ENCODE results near the gene CD72. TPM values are rescaled to one million over a fixed set of nuclear protein-coding genes. Genes with fewer than 3 reads are reported as not detected.
A peak's percentile ranks its signal among the peaks of the same experiment; 100 is the strongest.

Gene CD72
- total RNA-seq, 2 donors from 2014 or later: 3.3 to 3.9 TPM

DNA sequence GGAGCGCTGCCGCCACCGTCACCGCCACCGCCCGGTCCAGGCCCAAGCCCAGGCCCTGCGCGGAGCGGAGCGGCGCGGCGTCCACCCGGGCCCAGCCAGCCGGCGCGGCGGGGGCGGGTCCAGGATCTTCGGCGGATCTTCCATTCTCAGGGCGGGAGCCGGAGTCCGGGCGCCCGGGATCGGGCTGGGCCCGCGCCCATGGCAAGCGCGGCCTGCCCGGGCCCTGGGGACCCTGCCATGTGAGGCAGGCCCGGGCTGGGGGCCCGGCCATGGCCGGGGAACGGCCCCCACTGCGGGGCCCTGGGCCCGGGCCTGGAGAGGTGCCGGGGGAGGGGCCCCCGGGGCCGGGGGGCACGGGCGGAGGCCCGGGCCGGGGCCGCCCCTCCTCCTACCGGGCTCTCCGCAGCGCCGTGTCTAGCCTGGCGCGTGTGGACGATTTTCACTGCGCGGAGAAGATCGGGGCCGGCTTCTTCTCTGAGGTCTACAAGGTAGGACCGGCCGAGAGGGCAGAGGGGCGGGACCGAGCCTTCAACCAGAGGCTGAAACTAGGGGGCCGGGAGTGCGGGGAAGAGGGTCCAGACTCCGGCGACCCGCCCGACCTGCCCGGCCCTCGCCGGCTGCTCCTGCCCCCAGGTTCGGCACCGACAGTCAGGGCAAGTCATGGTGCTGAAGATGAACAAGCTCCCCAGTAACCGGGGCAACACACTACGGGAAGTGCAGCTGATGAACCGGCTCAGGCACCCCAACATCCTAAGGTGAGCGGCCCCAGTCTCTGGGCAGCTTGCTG is 12.7 kb downstream of the CD72 start:
- peak overlapping the region; percentile 67 to 93 (median 84) for H3K27ac ChIP-seq
- intact Hi-C loops (cut with DNase I): no loop called here
- 1 to 6% methylated on average over 4 to 76 of the region's 76 CpGs for WGBS, 2 donors
- ATAC-seq: peak; percentile 5
- peaks cover 0 to 2% of the 10 kb centered on the region in 2 donors for H3K36me3 ChIP-seq (replicated peaks in 1 of 2; ENCODE audit: insufficient read depth in 1 of 2, low read depth in 2 of 2)
- peak in 2 of 4 donors; percentile 25 to 45 for DNase-seq
- H3K4me3 ChIP-seq: peak overlapping the region; percentile 9 to 49
- TF ChIP-seq, protein P1, sequence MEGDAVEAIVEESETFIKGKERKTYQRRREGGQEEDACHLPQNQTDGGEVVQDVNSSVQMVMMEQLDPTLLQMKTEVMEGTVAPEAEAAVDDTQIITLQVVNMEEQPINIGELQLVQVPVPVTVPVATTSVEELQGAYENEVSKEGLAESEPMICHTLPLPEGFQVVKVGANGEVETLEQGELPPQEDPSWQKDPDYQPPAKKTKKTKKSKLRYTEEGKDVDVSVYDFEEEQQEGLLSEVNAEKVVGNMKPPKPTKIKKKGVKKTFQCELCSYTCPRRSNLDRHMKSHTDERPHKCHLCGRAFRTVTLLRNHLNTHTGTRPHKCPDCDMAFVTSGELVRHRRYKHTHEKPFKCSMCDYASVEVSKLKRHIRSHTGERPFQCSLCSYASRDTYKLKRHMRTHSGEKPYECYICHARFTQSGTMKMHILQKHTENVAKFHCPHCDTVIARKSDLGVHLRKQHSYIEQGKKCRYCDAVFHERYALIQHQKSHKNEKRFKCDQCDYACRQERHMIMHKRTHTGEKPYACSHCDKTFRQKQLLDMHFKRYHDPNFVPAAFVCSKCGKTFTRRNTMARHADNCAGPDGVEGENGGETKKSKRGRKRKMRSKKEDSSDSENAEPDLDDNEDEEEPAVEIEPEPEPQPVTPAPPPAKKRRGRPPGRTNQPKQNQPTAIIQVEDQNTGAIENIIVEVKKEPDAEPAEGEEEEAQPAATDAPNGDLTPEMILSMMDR (IDR thresholded peaks at IDR 0.05): no peak
- TF ChIP-seq POLR2A (IDR thresholded peaks at IDR 0.05): no peak
- H3K4me1 ChIP-seq: peaks cover 26% of the 10 kb centered on the region
- H3K27me3 ChIP-seq: no peaks in the 10 kb centered on the region
- H3K9me3 ChIP-seq: no peaks in the 10 kb centered on the region

- Histone ChIP-seq H3K27me3 (no peaks in the 10 kb centered on the region), H3K9me3 (no peaks in the 10 kb centered on the region), H3K4me3 (peak within 1 kb of the TSS; percentile 36 to 49), H3K27ac (peak within 1 kb of the TSS; percentile 79 to 93 (median 90)), H3K36me3 (replicated peaks in 1 of 2; ENCODE audit: insufficient read depth in 1 of 2, low read depth in 2 of 2) (peaks cover 0 to 2% of the 10 kb centered on the region in 2 donors), H3K4me1 (peaks cover 26% of the 10 kb centered on the region)
- TF ChIP-seq POLR2A (IDR thresholded peaks at IDR 0.05): no peak
- TF ChIP-seq, protein P1 (IDR thresholded peaks at IDR 0.05): no peak
- DNase-seq (peak; percentile 79 to 85 (median 84)), ATAC-seq (peak; percentile 59)
- 0% methylated on average over 19 to 27 of the region's 55 CpGs for WGBS, 2 donors
- intact Hi-C loops (cut with DNase I): no loop called here
Observed at GRCh38 chr9:35604578-35605350, 13.4 kb downstream of the CD72 start, which contains the start of gene TESK1. Gene TESK1, plus strand, starts transcription at chr9:35605262. Its CDS starts 358 bp downstream, at chr9:35605620.

DNA sequence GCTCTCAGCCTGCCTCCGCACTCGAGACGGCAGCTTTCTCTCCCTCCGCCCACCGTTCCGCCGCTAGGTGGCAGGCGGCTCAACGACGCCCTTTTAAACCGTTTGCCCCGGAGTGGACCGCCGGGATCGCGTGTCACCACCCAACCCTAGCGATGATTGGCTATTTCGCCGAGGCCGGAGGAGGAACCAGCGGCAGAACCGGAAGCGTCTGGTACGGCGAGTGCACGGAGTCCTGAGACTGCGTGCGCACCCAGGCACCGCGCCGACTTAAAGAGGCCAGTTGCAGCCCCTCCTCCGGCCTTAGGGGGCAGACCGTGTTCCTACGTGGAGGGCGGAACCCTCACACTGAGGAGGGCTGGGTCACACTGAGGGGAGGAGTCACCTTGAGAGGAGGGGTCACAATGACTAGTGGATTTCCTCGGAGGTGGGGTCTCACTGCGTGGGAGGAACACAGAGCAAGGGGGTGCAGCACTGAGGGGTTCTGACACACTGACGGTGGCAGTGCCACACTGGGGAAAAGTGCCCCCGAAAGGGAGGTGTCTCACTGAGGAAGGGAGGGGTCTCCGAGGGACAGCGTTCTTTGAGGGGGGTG is 14.1 kb downstream of the CD72 start:
- peak; percentile 93 for ATAC-seq
- intact Hi-C loops (cut with DNase I): no loop called here
- WGBS, 2 donors: 0 to 1% methylated on average over 9 to 41 of the region's 41 CpGs
- TF ChIP-seq, protein P1 (IDR thresholded peaks at IDR 0.05): peak; percentile 87 to 99 (median 98)
- TF ChIP-seq POLR2A (IDR thresholded peaks at IDR 0.05): peak; percentile 48 to 82 (median 81)
- no peaks in the 10 kb centered on the region for H3K27me3 ChIP-seq
- H3K36me3 ChIP-seq (replicated peaks in 1 of 2; ENCODE audit: insufficient read depth in 1 of 2, low read depth in 2 of 2): peaks cover 0 to 2% of the 10 kb centered on the region in 2 donors
- peak overlapping the region; percentile 20 to 36 for H3K4me3 ChIP-seq
- no peaks in the 10 kb centered on the region for H3K9me3 ChIP-seq
- DNase-seq: peak; percentile 100
- peak overlapping the region; percentile 79 to 93 (median 90) for H3K27ac ChIP-seq
- peaks cover 26% of the 10 kb centered on the region for H3K4me1 ChIP-seq

GRCh38 chr9:35603506-35603985 is 14.7 kb downstream of the CD72 start:
- peak overlapping the region; percentile 26 to 93 (median 84) for H3K27ac ChIP-seq
- H3K27me3 ChIP-seq: no peaks in the 10 kb centered on the region
- intact Hi-C loops (cut with DNase I): no loop called here
- peak overlapping the region in 1 of 2 donors; percentile 13 for H3K4me3 ChIP-seq
- no peak for TF ChIP-seq POLR2A (IDR thresholded peaks at IDR 0.05)
- TF ChIP-seq, protein P1 (IDR thresholded peaks at IDR 0.05): no peak
- H3K4me1 ChIP-seq: peaks cover 26% of the 10 kb centered on the region
- ATAC-seq (peak; percentile 7), DNase-seq (peak; percentile 57 to 73 (median 63))
- H3K36me3 ChIP-seq (replicated peaks in 1 of 2; ENCODE audit: insufficient read depth in 1 of 2, low read depth in 2 of 2): no peaks in the 10 kb centered on the region
- WGBS, 2 donors: 1 to 2% methylated on average over 16 to 18 of the region's 18 CpGs
- H3K9me3 ChIP-seq: no peaks in the 10 kb centered on the region
